GM19023 (cell line): ENCODE measurements around the gene C1QTNF2.

Experiments
- ATAC-seq: cut with Tn5 transposase; IDR thresholded peaks from one replicate; pipeline ENCODE4 v1.9.1; 2021; ENCODE audit warnings: mild to moderate bottlenecking, moderate library complexity; ENCODE audit not compliant: unreplicated experiment

Gene C1QTNF2

DNA sequence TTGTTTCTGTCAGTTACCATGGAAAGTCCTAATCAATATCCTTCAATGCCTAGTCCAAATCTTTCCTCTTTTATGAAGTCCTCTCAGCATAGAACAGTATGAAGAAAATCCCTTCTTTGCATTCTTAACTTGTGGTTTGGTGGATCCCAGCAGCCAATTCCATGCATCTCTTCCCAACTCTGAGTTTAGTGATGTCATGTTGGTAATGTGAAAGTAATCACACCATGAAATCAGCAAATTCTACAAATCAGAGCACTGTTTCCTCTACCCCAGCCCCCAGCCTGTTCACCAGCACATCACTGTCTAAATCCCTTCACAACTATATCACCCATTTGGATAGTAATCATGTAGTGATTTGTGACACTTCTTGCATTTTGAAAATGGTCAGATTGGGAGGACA is 4.7 kb upstream of the C1QTNF2 start:
- no peak for ATAC-seq

GRCh38 chr5:160371294-160371693 is 868 bp upstream of the C1QTNF2 start:
- no peak for ATAC-seq

GRCh38 chr5:160370713-160371034 is 248 bp upstream of the C1QTNF2 start:
- no peak for ATAC-seq

DNA sequence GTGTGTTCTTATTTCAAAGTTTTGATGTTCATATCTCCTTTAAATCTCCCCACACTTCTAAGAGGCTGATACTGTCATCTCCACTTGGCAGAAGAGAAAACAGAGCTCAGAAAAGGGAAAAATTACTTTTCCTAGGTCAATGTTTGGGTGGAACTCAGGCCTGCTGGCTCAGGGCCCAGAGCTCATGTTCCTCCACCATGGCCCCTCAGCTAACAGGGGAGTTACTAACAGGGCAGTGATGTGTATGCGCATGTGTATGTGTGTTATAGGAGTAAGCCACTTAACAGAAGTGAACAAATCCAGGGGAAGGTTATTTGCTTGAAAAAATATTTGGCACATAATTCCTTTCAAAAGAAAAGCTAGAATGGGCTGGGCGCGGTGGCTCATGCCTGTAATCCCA is 2.5 kb downstream of the C1QTNF2 start:
- no peak for ATAC-seq

- ATAC-seq: no peak
These were observed 3.2 kb downstream of the C1QTNF2 start for GRCh38 chr5:160367261-160367660.

- no peak for ATAC-seq
These were observed 4.2 kb downstream of the C1QTNF2 start for GRCh38 chr5:160366230-160366629.

GRCh38 chr5:160363660-160364395 is 6.6 kb downstream of the C1QTNF2 start:
- no peak for ATAC-seq

DNA sequence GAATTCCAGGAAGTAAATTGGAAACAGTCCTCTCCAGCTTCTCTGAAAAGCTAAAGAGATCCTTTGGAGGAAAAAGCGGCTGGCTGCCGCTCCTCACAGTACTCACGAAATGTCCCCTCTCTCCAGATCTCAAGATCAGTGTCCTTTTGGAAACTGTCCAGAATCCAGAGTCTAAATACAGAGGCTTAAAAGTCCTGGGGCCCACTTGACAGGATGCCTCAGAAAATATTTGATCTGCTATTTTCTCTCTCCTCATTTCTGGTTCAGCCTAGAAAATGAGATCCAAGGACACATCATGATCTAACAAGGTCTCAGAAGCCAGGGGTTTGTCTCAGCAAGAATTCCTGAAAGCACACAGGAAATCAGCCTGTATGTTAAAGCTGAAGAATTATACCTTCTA is 7.2 kb downstream of the C1QTNF2 start:
- ATAC-seq: no peak

- ATAC-seq: no peak
These were observed 8.7 kb downstream of the C1QTNF2 start for GRCh38 chr5:160361624-160362228.

- ATAC-seq: no peak
These were observed 10.1 kb downstream of the C1QTNF2 start for GRCh38 chr5:160360310-160360709.

GRCh38 chr5:160359816-160360215 is 10.6 kb downstream of the C1QTNF2 start:
- ATAC-seq: no peak

DNA sequence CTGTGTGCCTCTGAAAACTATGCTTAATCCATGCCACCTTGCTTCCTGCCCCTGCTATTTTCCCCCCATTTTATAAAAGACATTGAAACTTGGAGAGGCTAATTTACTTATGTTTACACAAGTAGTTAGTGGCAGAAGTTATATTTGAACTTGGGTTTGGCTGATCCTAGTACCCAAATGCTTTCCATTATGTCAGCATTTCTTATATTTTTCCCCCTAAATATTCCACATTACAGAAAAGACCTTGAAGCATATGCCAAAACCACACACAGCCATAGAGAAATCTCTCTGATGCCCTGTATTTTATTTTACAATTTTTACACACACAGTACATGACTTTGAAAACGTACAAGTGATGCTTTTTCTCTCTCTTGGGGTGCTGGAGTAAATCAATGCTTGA is 11.2 kb downstream of the C1QTNF2 start:
- ATAC-seq: no peak

DNA sequence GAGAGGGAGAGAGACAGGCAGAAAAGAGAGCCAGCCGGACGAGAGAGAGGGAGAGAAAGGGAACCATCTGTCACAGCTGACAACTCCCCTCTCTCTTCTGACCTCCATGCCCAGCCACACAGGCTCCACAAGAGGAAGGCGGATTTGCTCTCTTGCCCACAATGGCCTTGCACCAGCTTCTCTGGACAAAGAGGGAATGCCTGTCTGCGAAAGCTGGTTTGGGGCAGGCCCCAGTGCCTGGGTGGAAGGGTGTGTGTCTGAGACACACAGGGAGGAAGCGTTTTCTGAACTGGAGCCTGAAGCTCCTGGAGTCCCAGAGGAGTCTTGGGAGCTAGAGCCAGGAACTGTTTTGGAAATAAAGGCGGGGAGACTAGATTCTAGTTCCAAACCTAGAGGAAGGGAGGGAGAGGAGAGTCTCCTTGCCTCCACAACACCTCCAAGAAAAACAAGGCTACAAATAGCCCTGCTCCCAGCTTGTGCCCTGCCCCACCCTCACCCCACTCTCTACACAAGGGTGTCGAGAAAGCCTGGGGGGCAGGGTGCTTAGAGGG is 12.5 kb downstream of the C1QTNF2 start:
- ATAC-seq: no peak

GRCh38 chr5:160357394-160357793 is 13.0 kb downstream of the C1QTNF2 start:
- no peak for ATAC-seq

GRCh38 chr5:160356550-160357347 is 13.7 kb downstream of the C1QTNF2 start:
- no peak for ATAC-seq

- ATAC-seq: no peak
These were observed 15.8 kb downstream of the C1QTNF2 start for GRCh38 chr5:160354666-160355065.

GRCh38 chr5:160353379-160353778 is 17.0 kb downstream of the C1QTNF2 start:
- no peak for ATAC-seq

DNA sequence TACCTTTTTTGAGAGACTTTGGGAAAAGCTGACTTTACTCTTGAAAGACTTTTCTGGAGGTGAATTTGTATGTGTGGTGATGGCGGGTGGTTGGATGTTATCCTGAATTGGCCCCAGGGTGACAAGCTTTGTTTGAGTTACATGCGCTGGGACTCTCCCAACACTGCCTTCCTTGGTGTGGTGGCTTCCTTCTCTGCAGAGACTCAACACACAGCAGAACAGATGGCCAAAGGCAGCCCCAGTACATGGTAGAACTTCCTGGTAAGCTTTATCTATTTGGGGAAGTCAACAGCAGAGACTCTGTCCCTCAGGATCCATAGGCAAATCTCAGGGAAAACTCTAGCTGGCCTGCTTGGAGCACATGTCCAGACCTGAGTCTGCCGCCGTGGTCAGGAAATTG is 18.1 kb downstream of the C1QTNF2 start:
- no peak for ATAC-seq

DNA sequence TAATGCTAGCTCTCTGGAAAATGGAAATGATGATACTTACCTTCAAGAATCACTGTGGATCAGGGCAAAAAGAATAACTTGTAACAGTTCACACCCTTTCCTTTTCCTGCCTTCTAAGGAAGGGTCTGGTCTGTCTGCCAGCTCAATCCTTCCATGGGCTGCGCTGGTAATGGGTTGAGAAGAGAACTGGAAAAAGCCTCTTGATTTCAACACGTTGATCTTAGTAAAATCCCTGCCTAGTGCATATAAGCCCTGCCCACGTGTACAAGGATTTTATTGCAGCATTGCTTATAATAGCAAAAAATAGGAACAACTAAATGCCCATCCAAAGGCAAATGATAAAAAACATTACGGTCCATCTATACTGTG is 20.5 kb downstream of the C1QTNF2 start:
- ATAC-seq: no peak

- no peak for ATAC-seq
These were observed 21.0 kb downstream of the C1QTNF2 start for GRCh38 chr5:160349249-160349934.

- ATAC-seq: no peak
These were observed 22.3 kb downstream of the C1QTNF2 start for GRCh38 chr5:160348080-160348479.
